Fibroblast of gingiva (primary cell): Measurements from ENCODE around the gene RNLS.
A peak's percentile ranks its signal among the peaks of the same experiment; 100 is the strongest.

ENCODE experiments used
- DNase-seq: peaks from one replicate; pipeline ENCODE4 v3.0.0-alpha.2; 2011; ENCODE audit warnings: low read depth

Gene RNLS

DNA sequence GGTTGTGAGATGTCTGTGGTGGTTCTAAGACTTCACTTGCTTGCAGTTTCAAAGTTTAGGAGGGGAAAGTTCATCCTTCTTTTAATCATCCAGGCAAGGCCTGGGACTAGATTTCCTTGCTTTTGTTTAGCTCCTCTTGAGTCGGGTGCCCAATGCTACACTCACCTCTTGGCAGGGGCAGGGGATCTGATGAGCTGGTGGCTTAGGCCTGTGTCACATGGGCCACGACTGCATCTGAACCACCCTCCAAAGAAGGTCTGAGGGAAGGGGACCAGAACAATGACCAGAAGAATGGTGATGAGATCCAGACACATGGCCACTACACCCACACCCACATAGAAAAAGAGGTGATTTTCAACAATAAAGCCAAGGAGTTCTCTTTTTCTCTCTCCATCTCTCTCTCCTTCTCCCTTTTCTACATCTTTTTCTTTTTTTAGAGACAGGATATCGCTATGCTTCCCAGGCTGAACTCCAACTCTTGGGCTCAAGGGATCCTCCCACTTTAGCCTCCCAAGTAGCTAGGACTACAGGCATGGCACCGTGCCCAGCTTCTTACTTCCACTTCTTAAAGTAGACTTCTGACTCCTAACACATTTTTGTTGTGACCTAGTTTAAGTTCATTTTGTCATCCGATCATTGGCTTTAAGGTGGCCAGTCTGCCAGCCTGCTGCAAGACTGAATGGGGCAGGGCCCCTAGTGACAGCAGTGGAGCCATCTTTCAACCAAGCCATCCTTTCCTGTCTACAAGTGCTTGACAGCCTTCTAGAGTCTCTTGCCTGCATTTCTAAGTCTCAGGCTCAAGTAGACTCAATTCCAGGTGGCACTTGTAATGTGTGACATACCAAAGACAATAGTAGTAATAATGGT, 350.9 kb downstream of the RNLS start:
- peak; percentile 69 for DNase-seq

DNA sequence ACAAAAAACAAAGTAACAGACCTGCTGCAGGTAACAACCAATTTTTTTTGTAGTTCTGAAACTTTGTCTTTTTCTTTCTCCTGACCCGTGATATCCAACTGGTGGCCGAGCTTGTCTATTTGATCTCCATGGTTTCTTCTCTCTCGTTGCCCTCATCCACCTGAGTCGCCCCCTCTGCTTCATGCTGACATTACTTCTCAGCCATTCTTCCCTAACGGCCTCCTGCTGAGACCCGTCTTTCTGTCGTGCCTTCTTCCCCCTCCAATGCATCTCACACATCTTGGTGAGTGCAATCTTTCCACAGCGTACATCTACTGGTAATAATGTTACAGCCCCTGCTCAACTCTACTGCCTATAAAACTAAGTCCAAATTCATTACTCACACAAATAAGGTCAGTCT, 352.9 kb downstream of the RNLS start:
- DNase-seq = no peak

DNA sequence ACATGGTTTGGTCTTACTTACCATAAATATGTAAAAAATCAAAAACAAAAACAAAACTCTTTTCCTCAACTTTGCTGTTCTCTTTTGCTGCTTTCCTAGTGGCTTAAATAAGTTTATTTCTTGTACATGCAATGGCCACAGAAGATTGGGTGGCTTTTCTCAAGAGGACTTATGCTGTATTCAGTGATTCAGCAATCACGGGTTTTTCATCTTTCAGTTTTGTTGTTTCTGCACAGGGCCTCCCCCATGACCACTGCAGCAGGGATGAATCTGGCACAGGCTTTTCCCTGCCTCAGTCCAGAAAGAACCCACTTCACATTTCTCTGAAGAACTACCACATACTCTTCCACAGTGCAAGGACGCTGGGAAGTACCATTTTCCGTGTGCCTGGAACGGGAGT, 355.0 kb downstream of the RNLS start:
- no peak for DNase-seq

DNA sequence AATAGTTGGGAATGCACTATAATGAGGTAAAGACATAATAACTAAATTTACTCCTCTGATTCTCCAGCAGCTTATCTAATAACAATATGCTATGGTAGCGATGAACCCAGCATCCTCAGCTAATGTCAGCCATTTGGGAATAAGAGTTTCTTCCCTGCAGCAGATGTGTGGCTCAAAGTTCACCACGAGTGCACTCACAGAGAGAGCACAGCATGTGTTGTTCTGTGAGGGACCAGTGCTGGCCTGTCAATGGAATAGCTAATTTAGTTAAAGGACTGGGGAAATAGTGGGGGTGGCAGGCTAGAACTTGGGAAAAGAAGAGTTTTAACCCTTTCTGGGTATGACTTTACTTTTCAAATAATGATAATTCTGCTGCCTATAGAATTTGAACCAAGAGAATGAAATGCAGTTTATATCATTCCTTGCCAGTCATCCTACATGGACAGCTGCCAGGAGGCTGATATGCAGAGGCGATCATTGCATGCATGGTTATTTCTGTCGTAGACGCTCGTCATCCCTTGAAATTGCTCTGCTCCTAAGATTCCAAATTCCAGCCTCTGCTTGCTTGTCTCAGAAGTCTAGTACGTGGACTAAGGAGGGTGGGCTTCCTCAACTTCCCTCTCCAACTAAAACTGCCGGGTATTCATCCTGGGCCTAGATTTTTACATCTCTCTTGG, 355.6 kb downstream of the RNLS start:
- peak; percentile 13 for DNase-seq

DNA sequence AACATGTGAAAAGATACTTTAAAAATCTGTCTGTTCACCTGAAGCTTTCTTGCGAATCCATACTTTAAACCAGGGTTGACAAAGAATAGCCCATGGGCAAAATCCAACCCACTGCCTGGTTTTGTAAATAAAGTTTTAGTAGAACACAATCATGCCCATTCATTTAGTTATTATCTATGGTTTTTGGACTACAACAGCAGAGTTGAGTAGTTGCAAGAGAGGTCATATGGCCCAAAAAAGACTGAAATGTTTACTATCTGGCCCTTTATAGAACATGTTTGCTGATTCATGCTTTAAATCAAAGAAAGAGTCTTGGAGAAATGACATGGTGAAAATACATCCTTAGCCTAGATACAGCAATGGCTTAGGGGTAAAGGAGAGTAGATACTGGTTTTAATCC, 356.2 kb downstream of the RNLS start:
- no peak for DNase-seq

DNA sequence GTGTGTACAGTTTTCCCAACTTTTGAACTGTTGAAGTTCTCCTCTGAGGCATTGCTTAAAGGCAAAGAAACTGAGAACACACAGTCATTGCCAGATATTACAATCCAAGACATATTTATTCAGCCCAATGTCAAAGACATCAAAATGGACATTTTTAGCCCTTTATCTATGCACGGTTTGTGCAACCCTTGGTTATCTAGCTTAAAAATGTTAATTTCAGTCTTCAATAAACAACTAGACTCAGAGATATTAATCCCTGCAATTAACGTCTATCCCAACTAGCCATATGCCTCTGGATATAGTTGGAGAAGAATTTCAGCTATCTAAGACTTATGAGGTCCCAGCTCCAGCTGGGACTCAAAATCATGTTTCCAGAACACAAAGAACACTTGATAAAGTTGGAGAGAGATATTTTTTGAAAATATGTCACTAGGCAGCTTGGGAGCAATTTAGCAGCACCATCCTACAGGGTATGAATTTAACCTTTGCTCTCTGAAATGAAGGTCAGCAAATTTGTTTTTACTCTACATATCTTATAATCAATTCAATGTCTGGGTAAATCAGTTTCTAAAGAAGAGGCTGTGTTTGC, 357.0 kb downstream of the RNLS start:
- no peak for DNase-seq
